AG09309 (cell line): ENCODE measurements around the gene SIAE.

ENCODE experiments used
- DNase-seq: peaks from one replicate; pipeline ENCODE4 v3.0.0-alpha.2; 2010; ENCODE audit warnings: low read depth
- H3K4me3 ChIP-seq: 2 replicates; pipeline ENCODE4 v1.5.1; 2011; ENCODE audit warnings: mild to moderate bottlenecking, low read depth, low read length, moderate library complexity; ENCODE audit not compliant: control insufficient read depth
- TF ChIP-seq, protein P1 (sequence below): IDR thresholded peaks from 2 replicates; pipeline ENCODE4 v1.5.1; 2011; ENCODE audit warnings: mild to moderate bottlenecking, low read depth, low read length, inconsistent platforms; ENCODE audit not compliant: insufficient read depth, control insufficient read depth; ENCODE audit errors: missing control alignments

Gene SIAE, protein sequence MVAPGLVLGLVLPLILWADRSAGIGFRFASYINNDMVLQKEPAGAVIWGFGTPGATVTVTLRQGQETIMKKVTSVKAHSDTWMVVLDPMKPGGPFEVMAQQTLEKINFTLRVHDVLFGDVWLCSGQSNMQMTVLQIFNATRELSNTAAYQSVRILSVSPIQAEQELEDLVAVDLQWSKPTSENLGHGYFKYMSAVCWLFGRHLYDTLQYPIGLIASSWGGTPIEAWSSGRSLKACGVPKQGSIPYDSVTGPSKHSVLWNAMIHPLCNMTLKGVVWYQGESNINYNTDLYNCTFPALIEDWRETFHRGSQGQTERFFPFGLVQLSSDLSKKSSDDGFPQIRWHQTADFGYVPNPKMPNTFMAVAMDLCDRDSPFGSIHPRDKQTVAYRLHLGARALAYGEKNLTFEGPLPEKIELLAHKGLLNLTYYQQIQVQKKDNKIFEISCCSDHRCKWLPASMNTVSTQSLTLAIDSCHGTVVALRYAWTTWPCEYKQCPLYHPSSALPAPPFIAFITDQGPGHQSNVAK

DNA sequence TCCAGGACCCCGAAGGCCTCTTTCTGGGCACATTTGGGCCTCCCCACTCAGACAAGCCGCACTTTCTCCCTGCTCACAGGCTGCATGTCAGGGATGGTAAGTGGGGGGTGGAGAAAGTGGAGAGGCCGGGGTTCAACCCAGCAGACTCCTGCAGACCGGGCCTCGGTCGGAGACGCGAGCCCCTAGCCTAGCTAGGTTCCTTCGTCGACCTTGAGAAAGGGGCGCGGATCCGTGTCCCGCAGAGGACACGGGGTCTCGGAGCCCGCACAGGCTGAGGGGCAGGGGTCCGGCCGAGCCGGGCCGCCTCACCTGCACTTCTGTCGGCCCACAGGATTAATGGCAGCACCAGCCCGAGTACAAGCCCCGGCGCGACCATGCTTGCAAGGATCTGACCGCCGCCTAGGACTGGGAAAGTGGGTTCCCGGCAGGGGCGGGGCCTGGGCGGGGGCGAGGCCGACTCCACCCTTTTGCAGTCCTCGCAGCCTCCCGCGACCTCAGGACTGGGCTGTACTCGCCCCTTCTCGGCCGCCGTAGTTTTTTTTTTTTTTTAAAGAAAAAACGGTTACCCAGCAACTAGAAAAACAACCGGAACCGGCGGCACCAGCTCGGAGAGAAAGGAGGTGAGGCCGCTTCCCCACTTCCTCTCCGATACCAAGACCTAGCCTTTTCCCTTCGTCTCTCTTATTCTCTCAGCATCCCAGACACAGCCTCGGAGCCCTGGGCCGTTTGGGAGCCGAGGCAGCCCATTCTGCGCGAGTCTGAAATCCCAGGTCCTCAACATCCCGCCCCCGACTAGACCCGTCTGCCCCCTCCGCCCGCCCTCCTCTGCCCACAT, at the start of gene SIAE, which contains the start of gene SPA17:
Gene SIAE, minus strand, starts transcription at position 407 of the 835 bp plus-strand sequence. Its CDS starts 31 bp downstream, at position 376.
Gene SPA17, plus strand, starts transcription at position 572 of the 835 bp plus-strand sequence. CDS start 1,361 bp downstream, outside the sequence.
- TF ChIP-seq, protein P1, sequence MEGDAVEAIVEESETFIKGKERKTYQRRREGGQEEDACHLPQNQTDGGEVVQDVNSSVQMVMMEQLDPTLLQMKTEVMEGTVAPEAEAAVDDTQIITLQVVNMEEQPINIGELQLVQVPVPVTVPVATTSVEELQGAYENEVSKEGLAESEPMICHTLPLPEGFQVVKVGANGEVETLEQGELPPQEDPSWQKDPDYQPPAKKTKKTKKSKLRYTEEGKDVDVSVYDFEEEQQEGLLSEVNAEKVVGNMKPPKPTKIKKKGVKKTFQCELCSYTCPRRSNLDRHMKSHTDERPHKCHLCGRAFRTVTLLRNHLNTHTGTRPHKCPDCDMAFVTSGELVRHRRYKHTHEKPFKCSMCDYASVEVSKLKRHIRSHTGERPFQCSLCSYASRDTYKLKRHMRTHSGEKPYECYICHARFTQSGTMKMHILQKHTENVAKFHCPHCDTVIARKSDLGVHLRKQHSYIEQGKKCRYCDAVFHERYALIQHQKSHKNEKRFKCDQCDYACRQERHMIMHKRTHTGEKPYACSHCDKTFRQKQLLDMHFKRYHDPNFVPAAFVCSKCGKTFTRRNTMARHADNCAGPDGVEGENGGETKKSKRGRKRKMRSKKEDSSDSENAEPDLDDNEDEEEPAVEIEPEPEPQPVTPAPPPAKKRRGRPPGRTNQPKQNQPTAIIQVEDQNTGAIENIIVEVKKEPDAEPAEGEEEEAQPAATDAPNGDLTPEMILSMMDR = no peak
- peak within 1 kb of the TSS; percentile 83 for H3K4me3 ChIP-seq
- DNase-seq = peak; percentile 87

DNA sequence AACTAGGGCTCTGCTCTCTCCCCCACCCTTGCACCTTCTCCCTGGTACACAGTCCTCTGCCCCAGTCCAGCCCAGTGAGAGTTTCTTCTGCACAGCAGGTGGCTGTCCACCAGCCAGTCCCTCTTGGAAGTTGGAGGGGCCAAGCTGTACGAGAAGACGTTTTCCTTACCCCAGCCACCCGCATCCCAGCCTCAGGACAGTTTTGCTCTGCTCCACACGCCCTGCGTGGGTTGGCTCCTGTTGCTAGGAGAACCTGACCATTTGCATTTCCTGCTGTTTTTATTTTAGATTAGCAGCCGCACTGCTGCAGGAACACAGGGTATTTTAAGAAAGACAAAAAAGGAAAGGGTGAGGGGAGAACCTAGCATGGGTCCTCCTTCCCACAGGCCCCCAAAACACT, 48.6 kb upstream of the SIAE start:
- no peak overlapping the region for H3K4me3 ChIP-seq
- TF ChIP-seq, protein P1 = no peak
- no peak for DNase-seq

DNA sequence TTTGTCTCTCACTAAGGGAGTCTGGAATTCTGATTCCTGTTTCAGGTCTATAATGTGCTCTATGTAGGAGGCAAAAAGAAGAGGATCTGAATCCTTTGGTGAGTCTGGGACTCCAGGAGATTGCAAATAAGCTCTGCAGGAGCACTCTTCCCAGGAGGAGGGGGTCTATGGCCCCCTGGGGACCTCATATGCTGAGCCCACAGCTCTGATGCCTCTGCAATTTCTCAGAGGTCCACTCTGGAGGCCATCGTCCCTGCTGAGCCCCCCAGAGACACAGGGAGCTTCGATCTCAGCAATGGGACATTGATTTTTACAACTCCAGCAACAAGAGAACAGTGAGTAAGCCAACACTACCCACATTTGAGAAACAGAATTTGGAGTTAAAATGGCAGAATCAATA, 46.0 kb upstream of the SIAE start:
- no peak for DNase-seq
- no peak overlapping the region for H3K4me3 ChIP-seq
- TF ChIP-seq, protein P1 = no peak

DNA sequence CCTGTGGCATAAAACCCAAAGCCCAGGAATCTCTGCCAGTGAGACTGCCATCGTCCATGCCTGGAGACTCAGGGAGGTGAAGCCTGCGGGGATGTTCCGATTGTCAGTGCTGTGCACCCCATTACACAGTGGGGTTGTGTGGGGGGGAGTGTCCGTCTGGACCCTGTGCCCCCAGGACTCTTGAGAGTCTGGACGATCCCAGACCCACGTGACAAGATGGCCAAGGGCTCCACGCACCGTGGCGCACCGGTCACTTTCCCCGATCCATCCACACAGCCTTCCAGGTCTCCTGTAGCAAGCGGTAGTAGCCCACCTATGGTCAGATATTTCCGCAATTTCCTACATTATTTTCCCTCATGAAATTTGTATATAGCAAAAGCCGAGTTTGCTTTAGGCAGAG, 45.3 kb upstream of the SIAE start:
- H3K4me3 ChIP-seq = no peak overlapping the region
- no peak for DNase-seq
- TF ChIP-seq, protein P1 = no peak

DNA sequence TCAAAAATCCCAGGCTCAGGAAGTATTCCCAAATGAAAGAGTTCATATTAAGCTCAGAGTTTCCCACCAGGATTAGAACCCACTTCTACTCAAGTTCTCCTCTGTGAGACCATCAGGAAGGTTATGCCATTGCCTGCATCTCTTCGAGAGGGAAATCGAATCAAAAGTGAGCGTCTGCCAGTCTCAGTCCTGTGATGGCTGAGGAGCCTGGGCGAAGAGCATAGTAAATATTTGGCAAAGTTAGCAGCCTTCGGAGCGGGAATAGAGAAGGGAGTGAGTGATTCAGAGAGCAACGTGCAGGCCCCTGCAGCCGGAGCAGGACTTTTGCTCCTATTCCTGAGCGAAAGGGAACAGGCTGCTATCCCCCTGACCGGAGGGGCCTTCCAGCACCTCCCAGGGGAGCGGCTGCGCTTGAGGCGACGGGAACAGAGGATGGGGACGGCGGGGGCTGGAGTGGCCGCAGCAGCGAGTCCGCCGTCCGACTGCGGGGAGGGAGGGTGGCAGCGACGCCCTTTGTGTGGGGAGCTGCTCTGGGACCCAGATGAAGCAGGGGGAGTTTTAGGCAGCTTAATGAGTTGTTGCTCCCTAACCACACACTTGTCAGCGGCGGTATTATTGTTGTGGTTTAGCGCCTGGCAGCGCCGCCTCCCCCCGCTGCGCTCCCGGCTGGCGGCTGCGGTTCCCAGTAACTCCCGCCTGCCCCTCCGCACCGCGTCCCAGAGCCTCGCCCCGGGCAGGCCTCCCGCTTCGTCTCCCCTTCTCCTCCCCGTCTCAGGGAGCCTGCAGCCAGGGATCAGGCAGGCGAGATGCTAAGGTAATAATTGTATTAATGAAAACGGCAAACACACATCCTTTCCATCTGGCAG, 44.5 kb upstream of the SIAE start:
- H3K4me3 ChIP-seq = peak overlapping the region; percentile 43
- TF ChIP-seq, protein P1 = no peak
- DNase-seq = no peak

DNA sequence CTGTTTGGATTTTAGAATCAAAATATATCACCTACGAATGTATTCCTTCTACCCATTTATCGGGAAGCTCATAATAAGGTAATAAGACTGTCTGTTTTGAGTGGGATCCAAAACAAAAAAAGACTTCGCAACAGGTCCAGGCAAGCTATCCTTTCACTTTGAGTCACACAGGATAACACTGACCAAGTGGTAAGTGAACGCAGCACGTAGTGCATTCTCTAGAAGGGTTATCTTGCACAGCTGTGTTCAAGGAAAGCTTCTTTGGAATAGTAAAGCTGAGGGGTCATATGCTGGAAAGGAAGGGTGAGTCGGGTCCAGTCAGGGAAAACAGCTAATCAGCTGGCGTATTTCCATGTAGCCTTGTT, 43.9 kb upstream of the SIAE start:
- TF ChIP-seq, protein P1 = no peak
- DNase-seq = no peak
- H3K4me3 ChIP-seq = no peak overlapping the region
